Ramos (cell line): ENCODE measurements around the gene FANCI.

Experiments
- in situ Hi-C: fragments of 300-500 bp; cut with MboI; formaldehyde crosslinking; loops from one replicate; pipeline ENCODE4 v1.14.3; 2022; ENCODE audit warnings: low sequenced_read_pairs; ENCODE audit not compliant: unreplicated experiment

FANCI gene

GRCh38 chr15:89243691-89244573, at the start of gene FANCI:
Gene FANCI, plus strand, starts transcription at chr15:89243979. Its CDS starts 3,669 bp downstream, at chr15:89247648.
- in situ Hi-C loops = no loop called here

GRCh38 chr15:89194608-89195007, 49.2 kb upstream of the FANCI start:
- in situ Hi-C loops = no loop called here

GRCh38 chr15:89195836-89196235, 47.9 kb upstream of the FANCI start:
- in situ Hi-C loops = no loop called here

- in situ Hi-C loops = no loop called here
These were observed 47.5 kb upstream of the FANCI start for GRCh38 chr15:89196241-89196640.

- in situ Hi-C loops = no loop called here
These were observed 46.8 kb upstream of the FANCI start for GRCh38 chr15:89196994-89197393.

- in situ Hi-C loops = no loop called here
These were observed 46.2 kb upstream of the FANCI start for GRCh38 chr15:89197503-89197971.

- in situ Hi-C loops = no loop called here
These were observed 45.6 kb upstream of the FANCI start for GRCh38 chr15:89198196-89198595.

GRCh38 chr15:89198934-89199333, 44.8 kb upstream of the FANCI start:
- in situ Hi-C loops = no loop called here

- in situ Hi-C loops = no loop called here
These were observed 44.0 kb upstream of the FANCI start for GRCh38 chr15:89199746-89200145.

- in situ Hi-C loops = no loop called here
These were observed 43.6 kb upstream of the FANCI start for GRCh38 chr15:89200182-89200581.

GRCh38 chr15:89201465-89202005, 42.2 kb upstream of the FANCI start:
- in situ Hi-C loops = no loop called here

GRCh38 chr15:89203705-89204273, 40.0 kb upstream of the FANCI start:
- in situ Hi-C loops = no loop called here

- in situ Hi-C loops = no loop called here
These were observed 37.7 kb upstream of the FANCI start for GRCh38 chr15:89205991-89206585.

GRCh38 chr15:89206908-89207331, 36.9 kb upstream of the FANCI start:
- in situ Hi-C loops = no loop called here

- in situ Hi-C loops = no loop called here
These were observed 35.5 kb upstream of the FANCI start for GRCh38 chr15:89208256-89208655.

GRCh38 chr15:89209057-89209456, 34.7 kb upstream of the FANCI start:
- in situ Hi-C loops = no loop called here

GRCh38 chr15:89211678-89212170, 32.1 kb upstream of the FANCI start:
- in situ Hi-C loops = no loop called here

- in situ Hi-C loops = no loop called here
These were observed 28.2 kb upstream of the FANCI start for GRCh38 chr15:89215627-89216026.

- in situ Hi-C loops = no loop called here
These were observed 26.7 kb upstream of the FANCI start for GRCh38 chr15:89217031-89217430.

- in situ Hi-C loops = no loop called here
These were observed 25.9 kb upstream of the FANCI start for GRCh38 chr15:89217686-89218376.
